Right lobe of liver (tissue), 6 donors: Measurements from ENCODE around the gene GPR39. TPM values are rescaled to one million over a fixed set of nuclear protein-coding genes. Genes with fewer than 3 reads are reported as not detected.

Experiments used
- ATAC-seq, 4 donors: fragments of 200-7000 bp; cut with Tn5 transposase; one replicate each; pipeline ENCODE4 v1.9.1; 2020; ENCODE audit warnings: mild to moderate bottlenecking in 4 of 4, moderate library complexity in 4 of 4
- DNase-seq, 3 donors: peaks; one replicate each; pipeline ENCODE4 v3.0.0-alpha.2; 2020
- H3K27ac ChIP-seq, 3 donors: fragments of 200-600 bp; one replicate each; pipeline ENCODE4 v1.8.0; 2022
- H3K27me3 ChIP-seq, 2 donors: fragments of 200-600 bp; one replicate each; pipeline ENCODE4 v1.8.0; 2022
- H3K36me3 ChIP-seq, 4 donors: fragments of 200-600 bp; sonication (generic) in 1 of 4; one replicate each; pipeline versions ENCODE4 v1.5.1 to v1.8.0; 2017 to 2022; ENCODE audit warnings: control low read depth in 1 of 4
- H3K4me1 ChIP-seq, 4 donors: fragments of 200-600 bp; sonication (generic) in 1 of 4; one replicate each; pipeline versions ENCODE4 v1.5.1 to v1.8.0; 2017 to 2022; ENCODE audit warnings: control low read depth in 1 of 4
- H3K4me3 ChIP-seq, 3 donors: fragments of 200-600 bp; one replicate each; pipeline ENCODE4 v1.8.0; 2022
- H3K9me3 ChIP-seq, 4 donors: fragments of 200-600 bp; sonication (generic) in 1 of 4; one replicate each; pipeline versions ENCODE4 v1.5.1 to v1.8.0; 2017 to 2022; ENCODE audit warnings: control low read depth in 1 of 4
- CTCF ChIP-seq, 4 donors: fragments of 200-600 bp in 3 of 4; fragments of 450-650 bp in 1 of 4; IDR thresholded peaks; one replicate each; pipeline versions ENCODE4 v1.5.1 to v1.8.0; 2016 to 2022; ENCODE audit warnings: antibody characterized with exemption in 4 of 4, mild to moderate bottlenecking in 2 of 4
- POLR2A ChIP-seq: fragments of 450-650 bp; IDR thresholded peaks from one replicate; pipeline ENCODE4 v1.6.1; 2017; ENCODE audit warnings: antibody characterized with exemption, mild to moderate bottlenecking
- WGBS: methylation state at CpG from one replicate; pipeline ENCODE4 v1.1.6; 2018; ENCODE audit warnings: low coverage, low lambda C conversion rate; ENCODE audit not compliant: insufficient coverage; ENCODE audit errors: missing lambda C conversion rate; 5-methylcytosine and 5-hydroxymethylcytosine counted together
- intact Hi-C, 2 donors: fragments of 100-400 bp; cut with DNase I; formaldehyde crosslinking; loops; one replicate each; pipeline versions ENCODE4 v1.11.2 to v1.14.1; 2022
- total RNA-seq, 6 experiments: library from RNA; depleted of rRNA in 2 of 6; stranded (reverse); fragments of >200 nt in 2 of 6; fragmentation: NEBNext Ultra II Directional in 3 of 6; extraction: Animal tissue kit (Norgen Biotek cat#: 25700) in 3 of 6; gene quantifications; one replicate each; pipeline versions ENCODE4 v1.1.0 to v1.2.4, GENCODE V29; 2016 to 2023
- donor health status: DM: no; HTN: yes; CAD: no.
- donor health status: DM: no; HTN: no; CAD: no.
- donor health status: DM: no; HTN: no; CAD: no.
- donor health status: DM: no; HTN: yes; CAD: no.
- donor health status: DM: no; HTN: yes; CAD: no.

GPR39 gene
- total RNA-seq, 6 experiments from 2014 or later: 3.6 to 9.1 (median 6.0) TPM

GRCh38 chr2:132589966-132590365, 173.4 kb downstream of the GPR39 start:
- Histone ChIP-seq H3K4me3 (no peak overlapping the region), H3K27ac (peak overlapping the region in 1 of 3 donors; percentile 40), H3K27me3 (no peaks in the 10 kb centered on the region), H3K9me3 (no peaks in the 10 kb centered on the region), H3K4me1 (peaks cover 0 to 28% (median 14%) of the 10 kb centered on the region in 4 donors), H3K36me3 (no peaks in the 10 kb centered on the region)
- ATAC-seq (peak; percentile 37 to 71 (median 62)), DNase-seq (no peak)
- intact Hi-C loops: no loop called here
- TF ChIP-seq CTCF (IDR thresholded peaks at IDR 0.05) (no peak), POLR2A (no peak)

GRCh38 chr2:132593171-132593570, 176.6 kb downstream of the GPR39 start:
- no peaks in the 10 kb centered on the region for H3K9me3 ChIP-seq
- intact Hi-C loops: no loop called here
- WGBS: 67% methylated on average over 1 of the region's 2 CpGs
- no peaks in the 10 kb centered on the region for H3K27me3 ChIP-seq
- H3K36me3 ChIP-seq: no peaks in the 10 kb centered on the region
- TF ChIP-seq POLR2A: no peak
- TF ChIP-seq CTCF (IDR thresholded peaks at IDR 0.05): no peak
- H3K4me3 ChIP-seq: no peak overlapping the region
- ATAC-seq (no peak), DNase-seq (no peak)
- H3K27ac ChIP-seq: no peak overlapping the region
- H3K4me1 ChIP-seq: peaks cover 0 to 24% (median 13%) of the 10 kb centered on the region in 4 donors

- H3K36me3 ChIP-seq: no peaks in the 10 kb centered on the region
- TF ChIP-seq CTCF (IDR thresholded peaks at IDR 0.05) (no peak), POLR2A (no peak)
- peaks cover 0 to 4% (median 2%) of the 10 kb centered on the region in 4 donors for H3K4me1 ChIP-seq
- no peaks in the 10 kb centered on the region for H3K9me3 ChIP-seq
- DNase-seq (no peak), ATAC-seq (no peak)
- intact Hi-C loops: no loop called here
- H3K27ac ChIP-seq: no peak overlapping the region
- no peaks in the 10 kb centered on the region for H3K27me3 ChIP-seq
- H3K4me3 ChIP-seq: no peak overlapping the region
- 78% methylated on average over 4 of the region's 6 CpGs for WGBS
Measured at GRCh38 chr2:132595186-132595585, 178.6 kb downstream of the GPR39 start.

GRCh38 chr2:132595693-132596092, 179.1 kb downstream of the GPR39 start:
- 76% methylated on average over 2 of the region's 2 CpGs for WGBS
- H3K27ac ChIP-seq: no peak overlapping the region
- no peak overlapping the region for H3K4me3 ChIP-seq
- no peaks in the 10 kb centered on the region for H3K27me3 ChIP-seq
- intact Hi-C loops: no loop called here
- no peak for TF ChIP-seq CTCF (IDR thresholded peaks at IDR 0.05)
- no peak for TF ChIP-seq POLR2A
- H3K36me3 ChIP-seq: no peaks in the 10 kb centered on the region
- H3K4me1 ChIP-seq: no peaks in the 10 kb centered on the region
- DNase-seq: no peak
- no peaks in the 10 kb centered on the region for H3K9me3 ChIP-seq
- ATAC-seq: no peak

GRCh38 chr2:132597166-132597565, 180.6 kb downstream of the GPR39 start:
- TF ChIP-seq CTCF (IDR thresholded peaks at IDR 0.05) (no peak), POLR2A (no peak)
- DNase-seq (no peak), ATAC-seq (no peak)
- intact Hi-C loops: no loop called here
- no peak overlapping the region for H3K4me3 ChIP-seq
- H3K27me3 ChIP-seq: no peaks in the 10 kb centered on the region
- no peak overlapping the region for H3K27ac ChIP-seq
- H3K36me3 ChIP-seq: no peaks in the 10 kb centered on the region
- no peaks in the 10 kb centered on the region for H3K9me3 ChIP-seq
- H3K4me1 ChIP-seq: no peaks in the 10 kb centered on the region
